ENCODE data around the gene ELOA. TPM values are rescaled to one million over a fixed set of nuclear protein-coding genes. Genes with fewer than 3 reads are reported as not detected.
"Not testable (repeated sequence)": the region's sequence is repeated elsewhere in the genome, so short reads cannot be mapped to it uniquely, and the experiment has no call there.

Gene ELOA
- total RNA-seq, 1 experiment from 2014 or later = 70.7 TPM

DNA sequence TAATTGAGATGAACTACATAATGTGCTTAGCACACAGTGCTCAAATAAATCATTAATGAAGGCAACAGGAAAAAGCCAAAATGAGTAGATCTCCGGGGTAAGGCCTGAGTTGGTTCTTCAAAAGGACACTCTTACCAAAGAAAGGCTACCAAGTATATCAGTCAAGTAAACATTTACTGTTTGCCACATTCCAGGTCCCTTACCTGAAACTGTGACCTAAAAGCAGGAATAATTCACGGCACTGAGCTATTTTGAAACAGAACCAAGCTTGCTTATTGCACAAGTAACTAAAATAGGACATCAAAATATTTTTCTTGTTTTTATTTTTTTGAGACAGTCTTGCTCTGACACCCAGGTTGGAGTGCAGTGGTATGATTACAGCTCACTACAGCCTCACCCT lies 32.9 kb downstream of the ELOA start:
- in situ Hi-C loops (cut with HindIII; ENCODE audit: low sequenced_read_pairs) = no loop called here
- DNase-seq (ENCODE audit: low spot score) = no peak

DNA sequence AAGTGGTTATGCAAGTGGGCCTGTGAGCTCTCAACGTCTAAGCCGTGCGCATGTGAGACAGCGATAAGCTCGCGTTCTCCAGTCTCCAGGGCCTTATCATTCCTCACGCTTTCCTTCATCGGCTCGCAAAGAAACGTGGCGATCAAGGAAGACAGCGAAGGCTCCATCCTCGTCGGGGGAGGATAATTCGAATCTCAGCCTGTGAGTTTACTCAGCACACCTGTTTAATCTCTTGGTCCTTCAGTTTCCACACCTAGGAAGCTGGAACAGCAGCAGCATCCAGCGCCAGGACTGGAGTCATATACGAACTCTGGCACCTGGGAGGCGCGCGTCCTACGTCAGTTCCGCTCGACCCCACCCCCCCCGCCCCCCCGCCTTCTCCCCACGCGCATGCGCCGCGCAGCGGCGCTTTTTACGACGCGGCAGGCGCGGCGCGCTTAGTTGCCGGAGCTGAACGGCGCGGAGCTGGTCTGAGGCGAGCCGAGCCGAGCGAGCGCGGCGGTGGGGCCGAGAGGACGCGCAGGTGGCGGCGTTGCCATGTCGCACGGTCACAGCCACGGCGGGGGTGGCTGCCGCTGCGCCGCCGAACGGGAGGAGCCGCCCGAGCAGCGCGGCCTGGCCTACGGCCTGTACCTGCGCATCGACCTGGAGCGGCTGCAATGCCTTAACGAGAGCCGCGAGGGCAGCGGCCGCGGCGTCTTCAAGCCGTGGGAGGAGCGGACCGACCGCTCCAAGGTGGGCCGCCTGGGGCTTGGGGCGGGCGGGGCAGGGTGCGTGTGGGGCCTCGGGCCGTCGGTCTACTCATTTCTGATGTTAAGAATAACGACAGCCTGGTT lies 34.9 kb downstream of the ELOA start, which contains the start of gene PITHD1:
Gene PITHD1, plus strand, starts transcription at position 440 of the 836 bp plus-strand sequence. Its CDS starts 98 bp downstream, at position 538.
- DNase-seq (ENCODE audit: low spot score) = peak; percentile 87
- in situ Hi-C loops (cut with HindIII; ENCODE audit: low sequenced_read_pairs) = no loop called here

DNA sequence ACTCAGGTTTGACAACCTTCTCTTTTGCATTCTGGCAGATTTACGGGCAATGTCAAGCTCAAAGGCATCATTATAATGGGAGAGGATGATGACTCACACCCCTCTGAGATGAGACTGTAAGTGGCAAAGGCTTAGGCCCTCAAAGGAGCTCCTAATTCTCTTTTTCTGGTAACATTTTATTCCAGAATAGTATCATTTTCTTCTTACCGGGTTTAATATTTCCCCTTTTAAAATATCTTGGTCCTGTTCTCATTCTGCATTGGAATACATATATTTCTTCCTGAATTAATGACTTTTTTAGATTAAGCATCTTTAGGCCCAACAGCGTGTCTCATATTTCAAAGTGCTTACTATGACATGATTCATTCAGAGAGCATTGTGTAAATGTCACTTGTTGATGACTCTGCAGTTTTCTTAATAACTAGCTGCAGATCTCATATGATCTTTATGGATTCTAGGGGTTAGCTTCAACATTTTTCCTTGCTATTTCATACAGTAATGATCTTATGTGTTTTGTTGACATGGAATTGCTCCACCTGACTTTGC lies 36.6 kb downstream of the ELOA start:
- DNase-seq (ENCODE audit: low spot score) = no peak
- in situ Hi-C loops (cut with HindIII; ENCODE audit: low sequenced_read_pairs) = no loop called here

DNA sequence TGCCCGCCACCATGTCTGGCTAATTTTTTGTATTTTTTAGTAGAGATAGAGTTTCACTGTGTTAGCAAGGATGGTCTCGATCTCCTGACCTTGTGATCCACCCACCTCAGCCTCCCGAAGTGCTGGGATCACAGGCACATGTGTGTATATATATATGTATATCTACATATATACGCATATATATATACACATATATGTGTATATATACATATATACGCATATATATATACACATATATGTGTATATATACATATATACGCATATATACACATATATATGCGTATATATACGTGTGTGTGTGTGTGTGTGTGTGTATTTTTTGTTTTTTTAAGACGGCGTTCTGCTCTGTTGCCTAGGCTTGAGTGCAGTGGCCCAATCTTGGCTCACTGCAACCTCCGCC lies 39.9 kb downstream of the ELOA start:
- DNase-seq (ENCODE audit: low spot score); in situ Hi-C loops (cut with HindIII; ENCODE audit: low sequenced_read_pairs): not testable (repeated sequence)

- DNase-seq (ENCODE audit: low spot score) = no peak
- in situ Hi-C loops (cut with HindIII; ENCODE audit: low sequenced_read_pairs) = no loop called here
Observed at GRCh38 chr1:23784846-23785245, 41.6 kb downstream of the ELOA start.

DNA sequence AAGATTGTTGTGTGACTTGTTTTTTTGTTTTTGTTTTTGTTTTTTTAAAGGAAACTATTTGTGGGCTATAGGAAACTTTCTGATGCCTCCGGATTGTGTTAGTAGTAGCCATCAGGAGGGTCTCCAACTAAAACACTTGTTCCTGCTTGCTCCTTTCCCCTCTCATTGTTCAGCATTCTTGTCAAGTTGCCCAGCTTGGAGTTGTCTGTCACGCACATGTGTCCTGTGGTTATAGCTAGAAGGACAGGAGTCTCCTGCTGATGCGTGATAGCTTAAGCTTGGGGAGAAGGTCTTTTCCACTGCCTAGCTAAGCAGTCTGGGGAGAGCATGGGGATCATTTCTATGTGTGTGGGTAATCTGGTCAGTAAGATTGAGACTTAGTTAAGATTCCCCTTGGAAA lies 44.4 kb downstream of the ELOA start:
- in situ Hi-C loops (cut with HindIII; ENCODE audit: low sequenced_read_pairs) = no loop called here
- DNase-seq (ENCODE audit: low spot score) = no peak

DNA sequence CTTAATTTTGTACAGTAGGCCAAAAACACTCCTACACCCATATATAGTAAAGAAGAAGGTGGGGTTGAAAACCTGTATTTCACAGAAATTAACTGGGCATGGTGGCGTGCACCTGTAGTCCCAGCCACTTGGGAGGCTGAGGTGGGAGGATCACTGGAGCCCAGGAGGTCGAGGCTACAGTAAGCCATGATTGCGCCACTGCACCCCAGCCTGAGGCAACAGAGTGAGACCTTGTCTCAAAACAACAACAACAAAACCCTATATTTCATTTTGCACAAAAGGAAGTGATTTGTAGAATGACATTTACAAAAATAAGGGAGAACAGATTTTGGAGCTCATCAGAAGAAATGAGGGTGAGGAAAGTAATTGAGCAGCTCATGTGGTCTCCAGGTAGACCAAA lies 45.4 kb downstream of the ELOA start:
- no peak for DNase-seq (ENCODE audit: low spot score)
- in situ Hi-C loops (cut with HindIII; ENCODE audit: low sequenced_read_pairs) = no loop called here

DNA sequence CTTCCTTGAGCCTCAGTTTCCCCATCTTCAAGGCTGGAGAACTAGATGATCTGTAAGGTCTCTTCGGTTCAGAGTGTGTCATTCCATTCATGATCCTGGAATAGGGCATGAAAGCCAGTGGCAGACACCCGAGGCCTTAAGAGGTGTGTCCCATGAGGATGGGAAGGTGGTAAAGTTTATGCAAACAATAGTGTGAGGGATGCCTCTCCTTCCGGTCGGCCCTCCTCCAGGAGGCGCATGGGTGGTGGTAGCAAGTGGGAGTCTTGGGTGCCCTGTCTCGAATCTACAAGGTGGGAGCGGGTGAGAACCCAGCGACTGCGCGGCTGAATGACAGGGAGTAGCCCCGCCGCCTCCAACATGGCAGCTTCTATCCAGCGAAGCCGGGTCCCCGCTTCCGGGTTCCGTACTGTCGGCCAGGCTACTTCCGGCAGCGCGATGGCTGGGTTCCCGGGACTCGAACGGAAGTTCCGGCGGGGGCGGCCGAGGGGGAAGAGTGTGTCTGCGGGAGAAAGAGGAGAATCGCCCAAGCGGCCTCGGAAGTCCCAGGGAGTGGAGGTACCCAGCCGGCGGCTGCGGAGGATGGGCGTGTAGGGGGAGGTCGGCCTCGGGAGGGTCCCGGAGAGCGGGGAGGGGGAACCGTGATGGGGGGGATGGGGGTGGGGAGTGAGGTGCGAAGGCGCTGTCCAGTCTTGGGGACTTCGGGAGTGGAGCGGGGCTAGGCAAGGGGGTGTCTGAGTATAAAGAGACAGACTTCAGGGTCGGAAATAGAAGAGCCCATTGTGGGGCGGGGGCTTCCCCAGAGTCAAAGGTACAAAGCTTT lies 47.6 kb downstream of the ELOA start, which contains the start of gene LYPLA2:
Gene LYPLA2, plus strand, starts transcription at position 450 of the 820 bp plus-strand sequence. CDS start 1,538 bp downstream, outside the sequence.
- DNase-seq (ENCODE audit: low spot score) = peak; percentile 94
- in situ Hi-C loops (cut with HindIII; ENCODE audit: low sequenced_read_pairs) = no loop called here

- in situ Hi-C loops (cut with HindIII; ENCODE audit: low sequenced_read_pairs) = no loop called here
- no peak for DNase-seq (ENCODE audit: low spot score)
Observed at GRCh38 chr1:23791516-23792047, 48.3 kb downstream of the ELOA start.

- no peak for DNase-seq (ENCODE audit: low spot score)
- in situ Hi-C loops (cut with HindIII; ENCODE audit: low sequenced_read_pairs) = no loop called here
Observed at GRCh38 chr1:23792151-23792945, 49.1 kb downstream of the ELOA start.

GRCh38 chr1:23793018-23793781 lies 49.9 kb downstream of the ELOA start:
- in situ Hi-C loops (cut with HindIII; ENCODE audit: low sequenced_read_pairs) = no loop called here
- peak; percentile 23 for DNase-seq (ENCODE audit: low spot score)

GRCh38 chr1:23793861-23794731 lies 50.8 kb downstream of the ELOA start:
- in situ Hi-C loops (cut with HindIII; ENCODE audit: low sequenced_read_pairs) = no loop called here
- no peak for DNase-seq (ENCODE audit: low spot score)

DNA sequence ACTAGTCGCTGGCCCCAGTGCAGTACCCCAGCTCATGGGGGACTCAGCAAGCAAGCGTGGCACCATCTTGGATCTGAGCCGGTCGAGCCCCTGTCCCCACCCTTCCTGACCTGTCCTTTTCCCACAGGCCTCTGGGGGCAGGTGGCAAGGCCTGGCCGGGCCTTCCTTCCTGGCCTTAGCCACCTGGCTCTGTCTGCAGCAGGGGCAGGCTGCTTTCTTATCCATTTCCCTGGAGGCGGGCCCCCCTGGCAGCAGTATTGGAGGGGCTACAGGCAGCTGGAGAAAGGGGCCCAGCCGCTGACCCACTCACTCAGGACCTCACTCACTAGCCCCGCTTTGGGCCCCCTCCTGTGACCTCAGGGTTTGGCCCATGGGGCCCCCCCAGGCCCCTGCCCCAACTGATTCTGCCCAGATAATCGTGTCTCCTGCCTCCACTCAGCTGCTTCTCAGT lies 51.5 kb downstream of the ELOA start:
- DNase-seq (ENCODE audit: low spot score); in situ Hi-C loops (cut with HindIII; ENCODE audit: low sequenced_read_pairs): not testable (repeated sequence)

DNA sequence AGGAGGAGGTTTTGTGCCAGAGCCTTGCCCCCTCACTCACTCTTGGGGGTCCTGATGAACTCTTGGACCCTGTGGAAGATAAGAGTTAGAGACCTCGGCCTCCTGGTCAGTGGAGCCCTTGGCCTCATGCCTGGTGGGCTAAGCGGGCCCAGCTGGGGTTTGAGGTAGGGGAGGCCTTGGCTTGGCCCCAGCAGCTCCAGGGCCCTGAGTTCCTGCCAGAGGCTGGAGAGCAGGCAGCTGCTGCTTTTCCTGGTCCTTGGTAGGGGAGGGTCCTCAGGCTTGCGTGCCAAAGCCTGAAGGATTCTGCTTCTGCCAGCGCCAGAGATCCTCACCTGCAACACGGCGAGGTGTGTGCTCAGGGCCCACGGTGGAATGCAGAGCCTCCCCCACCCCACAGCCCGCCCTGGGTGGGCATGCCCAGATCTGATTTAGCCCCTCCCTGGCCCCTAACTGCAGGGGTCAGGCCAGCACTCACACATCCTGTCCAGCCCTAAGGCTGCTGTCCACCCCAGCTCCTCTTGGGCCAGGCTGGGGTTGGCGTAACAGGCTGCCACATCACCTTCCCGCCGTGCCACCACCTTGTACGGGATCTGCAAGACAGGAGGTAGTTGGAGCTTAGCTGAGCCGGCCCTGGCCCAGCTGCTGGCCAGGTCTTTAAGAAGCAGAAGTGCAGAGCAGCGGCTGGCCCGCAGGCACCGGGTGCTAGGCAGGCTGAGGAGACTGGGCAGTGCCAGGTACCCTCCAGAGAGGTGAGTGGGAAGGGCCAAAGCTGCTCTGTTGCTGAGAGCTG lies 52.6 kb downstream of the ELOA start:
- no peak for DNase-seq (ENCODE audit: low spot score)
- in situ Hi-C loops (cut with HindIII; ENCODE audit: low sequenced_read_pairs) = no loop called here

DNA sequence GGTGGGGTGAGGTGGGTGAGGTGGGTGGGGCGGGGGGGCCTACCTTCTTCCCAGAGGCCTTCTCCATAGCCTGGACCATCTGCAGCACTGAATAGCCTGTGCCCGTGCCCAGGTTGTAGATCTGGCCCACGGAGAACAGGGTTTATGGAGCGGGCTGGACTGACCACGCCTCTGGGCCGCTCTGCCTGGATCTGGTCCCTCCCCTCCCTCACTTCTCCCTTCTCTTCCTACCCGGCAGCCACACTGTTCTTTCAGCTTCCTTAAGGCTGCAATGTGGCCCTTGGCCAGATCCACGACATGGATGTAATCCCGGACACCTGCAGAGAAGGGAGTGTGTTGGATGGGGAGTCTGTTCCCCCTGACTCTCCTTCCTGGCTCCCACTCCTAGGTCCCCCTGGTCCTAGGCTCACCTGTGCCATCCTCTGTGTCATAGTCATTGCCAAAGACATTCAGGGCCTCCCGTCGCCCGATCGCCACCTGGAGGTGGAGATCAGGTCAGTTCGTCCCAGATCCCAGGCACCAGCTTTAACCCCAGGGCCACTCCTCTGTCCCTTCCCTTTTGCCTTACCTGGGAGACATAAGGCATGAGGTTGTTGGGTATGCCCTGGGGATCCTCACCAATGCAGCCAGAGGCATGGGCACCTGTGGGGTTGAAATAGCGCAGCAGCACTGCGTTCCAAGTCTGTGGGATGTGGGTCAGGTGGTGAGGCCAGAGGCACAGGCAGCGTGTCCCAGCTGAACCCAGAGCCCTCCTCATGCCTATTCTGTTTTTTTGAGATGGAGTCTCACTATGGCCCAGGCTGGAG lies 53.4 kb downstream of the ELOA start:
- in situ Hi-C loops (cut with HindIII; ENCODE audit: low sequenced_read_pairs) = no loop called here
- peak; percentile 22 for DNase-seq (ENCODE audit: low spot score)

Measured in G401 (cell line).